ENCODE data around the gene SRRM2. TPM values are rescaled to one million over a fixed set of nuclear protein-coding genes. Genes with fewer than 3 reads are reported as not detected.

Gene SRRM2
- total and polyA plus RNA-seq, 9 of the 15 experiments (the other 6 are each of a cell fraction or from before 2014, with no cell fraction given), result 26.7 to 563 (median 81.1) TPM

GRCh38 chr16:2740476-2740875 lies 12.0 kb upstream of the SRRM2 start (continued):
- TF ChIP-seq USF2 (CRISPR knock-in tag; IDR thresholded peaks at IDR 0.05), result no peak

DNA sequence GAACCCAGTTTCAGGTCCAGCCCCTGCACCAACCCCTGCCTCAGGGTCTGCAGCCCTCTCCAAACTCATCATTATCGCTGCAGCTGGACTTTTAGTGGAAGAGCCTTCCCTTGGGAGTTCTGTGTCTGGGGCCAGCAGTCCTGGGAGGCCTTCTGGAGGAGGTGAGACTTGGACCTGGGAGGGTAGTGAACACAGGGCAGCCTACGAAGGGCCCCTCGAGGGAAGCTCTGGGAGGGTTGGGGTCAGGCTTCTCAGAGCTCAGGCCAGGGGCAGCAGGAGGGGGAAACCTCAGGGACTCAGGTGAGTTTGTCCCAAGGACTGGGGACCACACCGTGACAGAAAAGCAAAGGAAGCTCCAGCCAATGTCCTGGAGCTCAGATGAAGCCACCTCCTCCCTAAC lies 11.3 kb upstream of the SRRM2 start:
- no peak for DNase-seq (ENCODE audit: extremely low read depth in 1 of 4, low spot score in 3 of 4)
- Histone ChIP-seq H3K4me2 (ENCODE audit: insufficient read depth, low read length) (no peak overlapping the region), H3K36me3 (ENCODE audit: control insufficient read depth, insufficient read depth, low read length) (no peaks in the 10 kb centered on the region), H3K27me3 (ENCODE audit: control insufficient read depth in 2 of 2, insufficient read depth in 2 of 2, low read length in 2 of 2) (no peaks in the 10 kb centered on the region), H3K4me3 (no peak overlapping the region), H3K9ac (ENCODE audit: insufficient read depth in 1 of 2, low read depth in 2 of 2, low read length in 2 of 2) (peak overlapping the region in 1 of 2 experiments; percentile 80; a peak in 2 of 4 replicates), H3K9me3 (replicated peaks; ENCODE audit: control insufficient read depth, insufficient read depth, low read depth, low read length) (no peaks in the 10 kb centered on the region), H3K27ac (ENCODE audit: extremely low read depth, low read depth, low read length) (no peak overlapping the region), H3K79me2 (ENCODE audit: control insufficient read depth, insufficient read depth, low read length) (no peaks in the 10 kb centered on the region), H3K4me1 (replicated peaks in 1 of 2; ENCODE audit: control insufficient read depth in 2 of 2, insufficient read depth in 2 of 2, low read length in 2 of 2) (peaks cover 7 to 51% of the 10 kb centered on the region in 2 experiments; a peak in 4 of 5 replicates), H2AFZ (ENCODE audit: low read depth, low read length) (no peak overlapping the region), H4K20me1 (replicated peaks; ENCODE audit: control insufficient read depth, insufficient read depth, low read length) (no peaks in the 10 kb centered on the region), H3K9me1 (ENCODE audit: control insufficient read depth, insufficient read depth, low read length) (no peaks in the 10 kb centered on the region)
- WGBS (ENCODE audit: insufficient coverage, low coverage, missing lambda C conversion rate), result 59% methylated on average over 4 of the region's 4 CpGs
- BruUV-seq (replicated peaks), result no TSS peak
- ChIA-PET POLR2A (interaction anchor here (0.5 to 4.3 kb wide), 7 partner anchors 10 to 586 kb away, joined by 3 to 51 read pairs (median 4); partner anchors contain the start of genes SRRM2 and TRAF7), CTCF (ENCODE audit: low intra/inter-chr PET ratio) (no interaction called here)
- no peak for ATAC-seq
- TF ChIP-seq ZNF695 (CRISPR knock-in tag; IDR thresholded peaks at IDR 0.05) (no peak), ZFP36 (IDR thresholded peaks at IDR 0.05; ENCODE audit: low read depth, low read length, partially characterized antibody) (peak; percentile 55)
- FAIRE-seq, result no peak
- intact Hi-C loops (cut with micrococcal nuclease), result no loop called here
- in situ Hi-C loops (cut with MboI), result no loop called here
